Vagina (tissue), 2 donors: Measurements from ENCODE around the gene POLR1D.

Experiments used
- CTCF ChIP-seq, 3 experiments: fragments of 450-650 bp in 2 of 3; fragments of 200-600 bp in 1 of 3; sonication (generic) in 1 of 3; IDR thresholded peaks; one replicate each; pipeline ENCODE4 v1.5.1; 2017 to 2019; ENCODE audit warnings: antibody characterized with exemption in 3 of 3, mild to moderate bottlenecking in 2 of 3, moderate library complexity in 2 of 3
- POLR2A ChIP-seq, 2 donors: fragments of 450-650 bp; IDR thresholded peaks; one replicate each; pipeline ENCODE4 v1.6.1; 2017; ENCODE audit warnings: antibody characterized with exemption in 2 of 2, mild to moderate bottlenecking in 2 of 2, moderate library complexity in 2 of 2
- POLR2AphosphoS5 ChIP-seq, 2 donors: sonication (generic); formaldehyde crosslinking; IDR thresholded peaks; one replicate each; pipeline ENCODE4 v1.9.0; 2017; ENCODE audit warnings: antibody characterized with exemption in 2 of 2, mild to moderate bottlenecking in 2 of 2, low read depth in 1 of 2; ENCODE audit not compliant: insufficient read depth in 1 of 2

DNA sequence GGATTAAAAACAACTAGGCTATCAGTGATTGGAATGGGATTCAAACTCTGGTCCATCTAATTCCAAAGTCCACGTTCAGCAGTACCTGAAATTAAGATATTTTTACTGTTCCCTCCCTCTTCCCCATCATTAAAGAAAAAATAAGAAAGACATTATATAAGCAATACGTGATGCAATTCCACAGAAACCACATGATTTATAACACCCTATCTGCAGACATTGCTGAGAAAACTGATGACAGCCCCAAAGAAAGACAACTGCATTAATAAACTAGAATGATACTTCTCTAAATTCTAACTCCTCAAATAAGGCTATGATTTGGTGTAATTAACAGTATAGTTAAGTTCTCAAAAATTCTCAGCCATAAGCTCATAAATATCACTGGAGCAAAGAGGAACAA lies 20.5 kb upstream of the POLR1D start:
- TF ChIP-seq POLR2A (IDR thresholded peaks at IDR 0.05), result no peak
- TF ChIP-seq POLR2AphosphoS5 (IDR thresholded peaks at IDR 0.05; ENCODE audit: insufficient read depth in 1 of 2, low read depth in 1 of 2), result no peak
- TF ChIP-seq CTCF (IDR thresholded peaks at IDR 0.05), result no peak
